ENCODE measurements around the gene CHL1.

CHL1 gene

DNA sequence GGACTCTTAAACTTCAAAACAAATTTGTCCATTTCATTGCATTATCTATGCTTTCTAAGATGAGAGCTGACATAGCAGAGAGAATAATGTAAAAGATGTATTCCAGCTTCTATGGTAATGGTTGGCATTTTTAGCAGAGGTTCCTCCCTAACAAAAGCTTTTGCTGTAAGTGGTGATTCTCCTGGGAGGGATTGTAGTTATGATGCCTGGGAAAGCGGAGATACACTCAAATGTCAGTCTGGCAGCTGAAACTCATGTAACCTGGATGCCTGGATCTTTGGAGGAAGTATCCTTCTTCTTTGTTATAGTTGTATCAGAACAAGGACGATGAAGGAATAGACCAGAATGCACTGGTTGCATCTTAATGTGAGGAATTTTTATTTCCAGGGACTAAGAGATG is 7.5 kb downstream of the CHL1 start:
- no peak overlapping the region for H3K4me3 ChIP-seq (ENCODE audit: low read depth, low read length)
- TF ChIP-seq, protein P1, sequence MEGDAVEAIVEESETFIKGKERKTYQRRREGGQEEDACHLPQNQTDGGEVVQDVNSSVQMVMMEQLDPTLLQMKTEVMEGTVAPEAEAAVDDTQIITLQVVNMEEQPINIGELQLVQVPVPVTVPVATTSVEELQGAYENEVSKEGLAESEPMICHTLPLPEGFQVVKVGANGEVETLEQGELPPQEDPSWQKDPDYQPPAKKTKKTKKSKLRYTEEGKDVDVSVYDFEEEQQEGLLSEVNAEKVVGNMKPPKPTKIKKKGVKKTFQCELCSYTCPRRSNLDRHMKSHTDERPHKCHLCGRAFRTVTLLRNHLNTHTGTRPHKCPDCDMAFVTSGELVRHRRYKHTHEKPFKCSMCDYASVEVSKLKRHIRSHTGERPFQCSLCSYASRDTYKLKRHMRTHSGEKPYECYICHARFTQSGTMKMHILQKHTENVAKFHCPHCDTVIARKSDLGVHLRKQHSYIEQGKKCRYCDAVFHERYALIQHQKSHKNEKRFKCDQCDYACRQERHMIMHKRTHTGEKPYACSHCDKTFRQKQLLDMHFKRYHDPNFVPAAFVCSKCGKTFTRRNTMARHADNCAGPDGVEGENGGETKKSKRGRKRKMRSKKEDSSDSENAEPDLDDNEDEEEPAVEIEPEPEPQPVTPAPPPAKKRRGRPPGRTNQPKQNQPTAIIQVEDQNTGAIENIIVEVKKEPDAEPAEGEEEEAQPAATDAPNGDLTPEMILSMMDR (IDR thresholded peaks at IDR 0.05; ENCODE audit: low read depth, low read length) = no peak
- TF ChIP-seq MYC (IDR thresholded peaks at IDR 0.05; ENCODE audit: low read depth, low read length) (no peak), POLR2A (IDR thresholded peaks at IDR 0.05; ENCODE audit: extremely low read depth, insufficient read length) (no peak)
- TF ChIP-seq, protein P2, sequence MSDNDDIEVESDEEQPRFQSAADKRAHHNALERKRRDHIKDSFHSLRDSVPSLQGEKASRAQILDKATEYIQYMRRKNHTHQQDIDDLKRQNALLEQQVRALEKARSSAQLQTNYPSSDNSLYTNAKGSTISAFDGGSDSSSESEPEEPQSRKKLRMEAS (IDR thresholded peaks at IDR 0.05; ENCODE audit: low read depth, low read length) = no peak
- no peak for DNase-seq (ENCODE audit: low read depth)

DNA sequence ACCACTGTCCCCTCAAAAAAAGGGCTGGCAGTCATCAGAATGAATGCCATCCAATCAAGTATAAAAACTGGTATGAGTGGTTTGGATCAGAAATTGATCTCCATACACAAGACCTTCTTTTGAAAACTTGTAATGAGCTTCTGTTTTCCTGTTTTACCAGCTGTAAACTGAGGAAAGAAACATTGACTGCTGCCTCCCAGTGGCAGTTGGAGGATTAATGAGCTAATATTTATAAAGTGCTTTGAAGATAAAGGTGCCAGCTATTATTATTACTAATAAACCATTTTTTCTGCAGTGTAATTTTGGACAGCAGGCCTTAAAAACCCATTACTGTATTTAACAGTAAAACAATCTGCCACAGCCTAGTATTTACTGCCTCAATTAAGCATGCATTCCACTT is 11.4 kb downstream of the CHL1 start:
- no peak for DNase-seq (ENCODE audit: low read depth)
- TF ChIP-seq, protein P2 (IDR thresholded peaks at IDR 0.05; ENCODE audit: low read depth, low read length) = no peak
- no peak for TF ChIP-seq POLR2A (IDR thresholded peaks at IDR 0.05; ENCODE audit: extremely low read depth, insufficient read length)
- TF ChIP-seq, protein P1 (IDR thresholded peaks at IDR 0.05; ENCODE audit: low read depth, low read length) = no peak
- no peak for TF ChIP-seq MYC (IDR thresholded peaks at IDR 0.05; ENCODE audit: low read depth, low read length)
- no peak overlapping the region for H3K4me3 ChIP-seq (ENCODE audit: low read depth, low read length)

DNA sequence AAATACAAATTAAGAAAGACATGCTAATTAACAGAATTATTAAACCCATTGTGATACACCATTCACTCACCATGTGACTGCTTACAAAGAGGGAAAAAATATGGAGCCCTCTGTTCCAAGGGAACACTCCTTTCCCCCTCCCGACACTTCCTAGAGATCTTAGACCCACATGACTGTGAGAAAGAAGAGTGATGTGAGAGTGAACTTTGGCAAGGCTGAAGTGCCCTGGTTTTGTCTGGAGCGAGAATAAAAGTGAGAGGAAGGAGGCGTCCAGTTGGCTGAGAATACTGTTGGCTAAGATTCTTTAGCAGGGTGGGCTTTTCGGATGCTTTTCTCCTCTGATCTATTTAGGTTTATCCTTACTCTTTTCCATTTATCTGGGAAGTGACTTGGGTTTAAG is 14.1 kb downstream of the CHL1 start:
- no peak overlapping the region for H3K4me3 ChIP-seq (ENCODE audit: low read depth, low read length)
- TF ChIP-seq MYC (IDR thresholded peaks at IDR 0.05; ENCODE audit: low read depth, low read length) = no peak
- TF ChIP-seq, protein P2 (IDR thresholded peaks at IDR 0.05; ENCODE audit: low read depth, low read length) = no peak
- TF ChIP-seq POLR2A (IDR thresholded peaks at IDR 0.05; ENCODE audit: extremely low read depth, insufficient read length) = no peak
- TF ChIP-seq, protein P1 (IDR thresholded peaks at IDR 0.05; ENCODE audit: low read depth, low read length) = no peak
- DNase-seq (ENCODE audit: low read depth) = no peak

DNA sequence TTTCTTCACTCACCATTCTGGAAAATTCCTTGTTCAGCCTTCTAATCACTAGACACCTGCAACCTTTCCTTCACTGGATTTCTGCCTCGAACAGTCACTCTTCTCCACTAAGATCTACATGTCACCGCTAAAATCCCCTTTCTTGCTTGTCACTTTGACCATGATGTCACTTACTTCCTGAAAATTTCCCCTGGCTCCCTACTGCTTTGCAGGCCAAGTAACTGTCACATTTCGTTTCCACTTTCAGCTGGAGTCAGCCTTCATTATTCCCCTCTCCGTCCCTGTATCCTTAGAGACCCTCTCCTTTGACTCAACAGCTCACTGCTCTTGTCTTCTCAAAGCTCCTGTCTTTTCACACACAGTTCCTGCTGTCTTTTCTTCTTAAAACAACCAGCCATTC is 15.9 kb downstream of the CHL1 start:
- no peak for DNase-seq (ENCODE audit: low read depth)
- no peak overlapping the region for H3K4me3 ChIP-seq (ENCODE audit: low read depth, low read length)
- TF ChIP-seq MYC (IDR thresholded peaks at IDR 0.05; ENCODE audit: low read depth, low read length) = no peak
- TF ChIP-seq, protein P2 (IDR thresholded peaks at IDR 0.05; ENCODE audit: low read depth, low read length) = no peak
- TF ChIP-seq POLR2A (IDR thresholded peaks at IDR 0.05; ENCODE audit: extremely low read depth, insufficient read length) = no peak
- TF ChIP-seq, protein P1 (IDR thresholded peaks at IDR 0.05; ENCODE audit: low read depth, low read length) = no peak

DNA sequence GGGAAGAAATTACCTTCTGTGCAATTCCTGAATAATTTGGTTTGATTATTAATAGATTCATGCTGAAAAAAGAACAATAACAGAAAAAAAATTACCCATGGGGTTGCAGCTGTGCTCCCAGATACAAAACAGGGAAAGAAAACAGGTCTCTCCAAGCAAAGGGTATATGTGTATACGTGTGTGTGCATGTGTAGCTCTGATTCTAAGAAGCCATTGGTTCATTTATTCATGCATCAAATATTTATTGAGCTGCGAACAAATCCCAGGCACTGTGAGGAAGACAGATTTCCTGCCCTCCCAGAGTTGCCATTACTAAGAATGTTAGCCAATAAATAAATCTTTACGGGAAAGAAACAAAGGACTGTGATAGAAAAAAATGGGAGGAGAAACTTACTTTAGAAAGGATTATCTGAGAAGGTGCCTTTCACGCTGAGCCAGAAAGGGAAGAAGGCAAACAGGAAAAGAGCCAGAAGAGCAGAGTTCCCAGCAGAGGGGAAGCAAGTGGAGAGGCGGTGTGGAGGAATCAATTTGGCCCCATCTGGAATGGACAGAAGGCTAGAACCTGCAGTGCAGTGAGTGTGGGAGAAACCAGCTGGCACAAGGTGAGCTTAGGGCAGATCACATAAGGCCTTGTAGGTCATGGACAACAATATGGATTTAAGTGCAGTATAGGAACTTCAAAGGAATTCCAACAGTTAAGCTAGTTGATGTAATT is 20.7 kb downstream of the CHL1 start:
- H3K4me3 ChIP-seq (ENCODE audit: low read depth, low read length) = no peak overlapping the region
- no peak for DNase-seq (ENCODE audit: low read depth)
- TF ChIP-seq POLR2A (IDR thresholded peaks at IDR 0.05; ENCODE audit: extremely low read depth, insufficient read length) (no peak), MYC (IDR thresholded peaks at IDR 0.05; ENCODE audit: low read depth, low read length) (no peak)
- TF ChIP-seq, protein P2 (IDR thresholded peaks at IDR 0.05; ENCODE audit: low read depth, low read length) = no peak
- TF ChIP-seq, protein P1 (IDR thresholded peaks at IDR 0.05; ENCODE audit: low read depth, low read length) = no peak

Data from NB4 (cell line).